Measurements from ENCODE around the gene LRRC25. TPM values are rescaled to one million over a fixed set of nuclear protein-coding genes. Genes with fewer than 3 reads are reported as not detected.
A peak's percentile ranks its signal among the peaks of the same experiment; 100 is the strongest.

Gene LRRC25
- total and polyA plus RNA-seq, 2 donors (not counting 3 experiments of a cell fraction or from before 2014, with no cell fraction given), result not detected

DNA sequence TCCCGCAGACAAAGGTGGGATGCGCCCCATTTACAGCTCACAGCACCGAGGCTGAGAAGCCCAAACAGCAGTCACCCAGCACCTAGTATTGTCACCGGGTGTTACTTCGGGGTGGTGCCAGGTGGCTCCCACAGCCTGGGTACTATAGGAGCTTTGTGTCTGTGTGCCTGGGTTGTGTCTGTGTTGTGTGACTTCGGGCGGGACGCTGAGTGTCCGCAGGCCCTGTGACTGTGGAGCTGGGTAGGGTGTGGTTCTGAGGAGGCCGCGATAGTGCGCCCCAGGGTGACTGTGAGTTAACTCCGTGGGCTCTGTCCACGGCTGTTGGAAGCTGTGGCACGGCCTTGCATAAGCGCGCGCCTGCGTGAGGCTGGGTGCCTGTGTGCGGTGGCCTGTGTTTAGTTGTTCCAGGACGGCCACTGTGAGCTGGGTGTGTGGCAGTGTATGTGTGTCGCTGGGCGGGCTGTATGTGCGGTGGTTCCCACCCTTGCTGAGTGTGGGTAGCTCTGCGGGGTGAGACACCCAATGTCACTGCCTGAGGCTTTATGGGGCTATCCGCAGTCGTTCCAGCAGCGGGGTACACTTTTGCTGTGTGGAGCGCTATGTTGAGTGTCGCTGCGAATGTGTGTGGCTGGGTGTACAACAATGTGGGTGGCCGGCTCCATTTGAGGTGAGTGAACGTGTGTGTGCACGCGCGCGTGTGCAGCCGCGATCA, 21.2 kb upstream of the LRRC25 start:
- Histone ChIP-seq H3K4me2 (ENCODE audit: insufficient read depth, low read length) (no peak overlapping the region), H4K20me1 (replicated peaks; ENCODE audit: control insufficient read depth, extremely low read depth, insufficient read depth, low read length) (no peaks in the 10 kb centered on the region), H3K27me3 (ENCODE audit: control insufficient read depth in 2 of 2, insufficient read depth in 2 of 2, low read length in 2 of 2) (no peaks in the 10 kb centered on the region), H3K36me3 (ENCODE audit: control insufficient read depth in 2 of 2, extremely low read depth in 1 of 2, insufficient read depth in 2 of 2, low read length in 2 of 2) (no peaks in the 10 kb centered on the region), H3K4me1 (ENCODE audit: control insufficient read depth, extremely low read depth, insufficient read depth, low read length) (peaks cover 46% of the 10 kb centered on the region), H3K9ac (replicated peaks; ENCODE audit: extremely low read depth, insufficient read depth, low read length) (no peak overlapping the region), H3K4me3 (replicated peaks in 1 of 3; ENCODE audit: insufficient read depth in 1 of 3, low read depth in 1 of 3, low read length in 3 of 3) (peak overlapping the region in 1 of 3 experiments; percentile 13), H3K27ac (ENCODE audit: insufficient read depth, low read depth, low read length) (peak overlapping the region; percentile 16), H3K9me3 (replicated peaks; ENCODE audit: control insufficient read depth, insufficient read depth, low read length) (no peaks in the 10 kb centered on the region), H2AFZ (ENCODE audit: low read depth, low read length) (peak overlapping the region; percentile 78), H3K79me2 (ENCODE audit: control insufficient read depth, insufficient read depth, low read length) (peaks cover 43% of the 10 kb centered on the region), H3K9me1 (replicated peaks; ENCODE audit: control insufficient read depth, extremely low read depth, insufficient read depth, low read length) (no peaks in the 10 kb centered on the region)
- no TSS peak for BruUV-seq (replicated peaks)
- FAIRE-seq (no peak), DNase-seq (ENCODE audit: low read depth, low spot score) (no peak)
- CTCF ChIA-PET, result interaction anchor here (0.7 to 11.1 kb wide), 19 partner anchors 8 to 305 kb away, joined by 3 to 119 read pairs (median 5); partner anchors contain the start of genes GDF15 and JUND
- dilution Hi-C loops (cut with MboI; ENCODE audit: extremely low pct_ligation_motif_present, low sequenced_read_pairs), result no loop called here
- POLR2A ChIA-PET, result interaction anchor here (1.5 to 5.8 kb wide), 3 partner anchors 10 to 138 kb away, joined by 4 to 58 read pairs (median 9); partner anchors contain the start of genes GDF15 and JUND
- TF ChIP-seq MYC (IDR thresholded peaks at IDR 0.05; ENCODE audit: low read depth, low read length) (no peak), MAX (IDR thresholded peaks at IDR 0.05; ENCODE audit: insufficient read depth, insufficient read length) (no peak), CTCF (IDR thresholded peaks at IDR 0.05; ENCODE audit: extremely low read depth in 1 of 2, insufficient read depth in 1 of 2, low read depth in 1 of 2, low read length in 2 of 2) (no peak), JUN (IDR thresholded peaks at IDR 0.05; ENCODE audit: borderline replicate concordance, insufficient read depth, insufficient read length, low read depth) (no peak), POLR2A (IDR thresholded peaks at IDR 0.05; ENCODE audit: low read depth, low read length) (no peak), POLR2AphosphoS5 (IDR thresholded peaks at IDR 0.05; ENCODE audit: insufficient read depth, low read depth, low read length) (no peak), GATA2 (IDR thresholded peaks at IDR 0.05; ENCODE audit: insufficient read depth, insufficient read length, low read depth, low read length) (no peak), EZH2 (IDR thresholded peaks at IDR 0.05; ENCODE audit: borderline replicate concordance, low read depth, low read length, severe bottlenecking) (no peak), FOS (IDR thresholded peaks at IDR 0.05; ENCODE audit: borderline replicate concordance, insufficient read depth, low read length) (no peak)
- intact Hi-C loops (cut with micrococcal nuclease), result loop anchor here (1.0 kb wide), 1 partner anchor 19 kb away; no protein-coding TSS in a partner anchor

All from endothelial cell of umbilical vein (primary cell).